Kidney epithelial cell (primary cell): ENCODE results near the gene CLEC3A. TPM values are rescaled to one million over a fixed set of nuclear protein-coding genes. Genes with fewer than 3 reads are reported as not detected.
"Not testable (repeated sequence)": the region's sequence is repeated elsewhere in the genome, so short reads cannot be mapped to it uniquely, and the experiment has no call there.

Experiments used
- DNase-seq: peaks from one replicate; pipeline ENCODE4 v3.0.0-alpha.2; 2010; ENCODE audit warnings: low read depth
- H3K27me3 ChIP-seq: 2 replicates; pipeline ENCODE4 v1.6.0; 2011; ENCODE audit warnings: low read length; ENCODE audit not compliant: control insufficient read depth, insufficient read depth
- H3K36me3 ChIP-seq: 2 replicates; pipeline ENCODE4 v1.5.1; 2011; ENCODE audit warnings: low read length; ENCODE audit not compliant: control insufficient read depth, insufficient read depth
- H3K4me3 ChIP-seq: 2 replicates; pipeline ENCODE4 v1.5.1; 2011; ENCODE audit warnings: low read depth, mild to moderate bottlenecking, control low read depth, low read length
- total RNA-seq: library from RNA; depleted of rRNA; stranded (reverse); fragments of >200 nt; gene quantifications from 2 replicates; pipeline ENCODE4 v1.2.3, GENCODE V29; 2015
- TF ChIP-seq, protein P1 (sequence below): IDR thresholded peaks from 2 replicates; pipeline ENCODE4 v1.5.1; 2011; ENCODE audit warnings: mild to moderate bottlenecking, moderate library complexity, low read length, control low read depth, inconsistent platforms; ENCODE audit not compliant: insufficient read depth, poor library complexity, severe bottlenecking

CLEC3A gene
- total RNA-seq, 1 donor from 2014 or later = not detected

DNA sequence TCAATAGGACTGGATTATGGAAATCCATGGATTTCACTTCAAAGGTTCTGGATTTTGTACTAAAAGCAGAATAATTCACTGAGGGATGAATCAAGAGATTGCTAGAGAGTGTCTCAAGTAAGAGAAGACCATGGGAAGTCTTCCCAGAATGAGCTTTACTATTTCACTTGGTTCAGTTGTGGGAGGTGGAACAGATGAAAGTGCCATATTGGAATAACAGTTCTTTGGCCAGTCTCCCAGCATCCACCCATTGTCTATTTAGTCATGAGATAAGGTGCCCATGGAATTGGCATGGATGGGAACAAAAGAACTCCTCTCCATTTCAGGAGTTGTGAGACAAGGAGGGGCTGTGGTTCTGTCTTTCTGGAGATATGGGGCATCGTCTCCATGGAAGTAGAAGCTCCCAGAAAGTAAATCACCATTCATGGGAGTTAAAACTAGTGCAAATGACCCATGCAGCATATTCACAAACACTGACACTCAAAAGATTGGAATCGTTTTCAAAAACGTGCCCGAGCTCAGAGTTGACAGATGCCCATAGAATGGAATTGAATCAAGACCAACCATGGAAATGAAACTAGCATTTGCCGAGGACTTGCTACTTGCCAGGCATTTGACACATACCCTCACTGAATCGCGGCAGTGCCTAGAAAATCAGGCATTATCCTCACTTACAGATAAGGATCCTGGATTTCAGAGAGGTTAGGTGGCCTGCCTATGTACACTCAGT lies 36.2 kb upstream of the CLEC3A start:
- H3K27me3 ChIP-seq = no peaks in the 10 kb centered on the region
- H3K4me3 ChIP-seq = no peak overlapping the region
- TF ChIP-seq, protein P1, sequence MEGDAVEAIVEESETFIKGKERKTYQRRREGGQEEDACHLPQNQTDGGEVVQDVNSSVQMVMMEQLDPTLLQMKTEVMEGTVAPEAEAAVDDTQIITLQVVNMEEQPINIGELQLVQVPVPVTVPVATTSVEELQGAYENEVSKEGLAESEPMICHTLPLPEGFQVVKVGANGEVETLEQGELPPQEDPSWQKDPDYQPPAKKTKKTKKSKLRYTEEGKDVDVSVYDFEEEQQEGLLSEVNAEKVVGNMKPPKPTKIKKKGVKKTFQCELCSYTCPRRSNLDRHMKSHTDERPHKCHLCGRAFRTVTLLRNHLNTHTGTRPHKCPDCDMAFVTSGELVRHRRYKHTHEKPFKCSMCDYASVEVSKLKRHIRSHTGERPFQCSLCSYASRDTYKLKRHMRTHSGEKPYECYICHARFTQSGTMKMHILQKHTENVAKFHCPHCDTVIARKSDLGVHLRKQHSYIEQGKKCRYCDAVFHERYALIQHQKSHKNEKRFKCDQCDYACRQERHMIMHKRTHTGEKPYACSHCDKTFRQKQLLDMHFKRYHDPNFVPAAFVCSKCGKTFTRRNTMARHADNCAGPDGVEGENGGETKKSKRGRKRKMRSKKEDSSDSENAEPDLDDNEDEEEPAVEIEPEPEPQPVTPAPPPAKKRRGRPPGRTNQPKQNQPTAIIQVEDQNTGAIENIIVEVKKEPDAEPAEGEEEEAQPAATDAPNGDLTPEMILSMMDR = no peak
- no peak for DNase-seq
- H3K36me3 ChIP-seq = no peaks in the 10 kb centered on the region

DNA sequence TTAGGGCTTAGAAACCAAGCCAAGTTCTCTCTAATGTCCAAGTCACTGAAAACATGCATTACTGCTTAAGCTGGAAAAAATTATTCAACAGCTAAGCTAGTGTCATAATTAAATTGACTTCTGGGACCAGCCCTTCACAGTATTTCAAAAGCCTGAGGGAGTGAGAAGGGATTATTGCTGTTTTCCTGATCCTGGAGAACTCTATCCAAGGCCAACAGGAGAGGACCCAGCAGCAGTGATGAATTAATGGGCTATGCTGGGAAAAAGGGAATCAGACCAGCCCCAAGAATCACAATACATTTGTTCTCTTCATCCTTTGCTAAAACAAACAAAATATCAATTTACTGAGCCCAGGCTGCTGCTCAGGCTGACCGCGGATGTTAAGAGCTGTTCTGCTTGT lies 34.5 kb upstream of the CLEC3A start:
- TF ChIP-seq, protein P1 = no peak
- Histone ChIP-seq H3K27me3 (no peaks in the 10 kb centered on the region), H3K4me3 (no peak overlapping the region), H3K36me3 (no peaks in the 10 kb centered on the region)
- no peak for DNase-seq

DNA sequence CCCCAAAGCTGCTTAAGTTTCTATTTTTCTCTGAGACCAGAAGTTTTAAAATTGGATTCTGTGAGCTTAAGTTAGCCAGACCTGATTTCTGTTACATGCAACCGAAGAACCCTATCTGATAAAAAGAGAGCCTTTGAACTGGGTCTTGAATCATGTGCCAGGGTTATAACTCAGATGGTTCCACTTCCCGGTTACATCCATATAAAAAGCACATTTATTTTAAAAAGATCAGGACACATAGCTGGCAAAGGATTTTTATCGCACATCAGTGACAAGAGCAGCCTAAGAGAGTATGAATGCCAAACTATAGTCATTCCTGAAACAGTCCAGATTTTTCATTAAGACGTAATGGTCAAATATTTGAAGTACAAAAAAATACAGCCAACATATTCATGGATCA lies 32.5 kb upstream of the CLEC3A start:
- TF ChIP-seq, protein P1 = no peak
- no peak overlapping the region for H3K4me3 ChIP-seq
- H3K27me3 ChIP-seq = no peaks in the 10 kb centered on the region
- no peaks in the 10 kb centered on the region for H3K36me3 ChIP-seq
- no peak for DNase-seq

DNA sequence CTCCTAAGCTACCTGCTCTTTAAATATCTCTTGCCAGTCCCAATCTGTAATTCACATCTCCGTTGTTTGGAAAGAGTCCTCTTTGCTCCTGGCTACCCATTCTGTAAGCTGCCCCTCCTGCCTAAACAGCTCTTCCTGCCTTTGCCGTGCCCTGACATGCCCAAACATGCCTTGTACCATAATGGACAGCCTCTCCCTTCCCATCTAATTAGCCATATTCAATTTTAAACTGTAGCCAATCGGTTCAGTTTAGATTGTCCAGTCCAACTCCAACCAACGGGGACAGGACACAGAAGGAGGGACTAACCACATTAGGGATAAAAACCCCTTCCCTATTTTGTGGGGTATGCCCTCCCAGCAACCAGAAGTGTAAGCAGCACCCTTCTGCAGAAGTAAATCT lies 30.6 kb upstream of the CLEC3A start:
- no peaks in the 10 kb centered on the region for H3K36me3 ChIP-seq
- DNase-seq = no peak
- H3K4me3 ChIP-seq = no peak overlapping the region
- TF ChIP-seq, protein P1 = no peak
- no peaks in the 10 kb centered on the region for H3K27me3 ChIP-seq

DNA sequence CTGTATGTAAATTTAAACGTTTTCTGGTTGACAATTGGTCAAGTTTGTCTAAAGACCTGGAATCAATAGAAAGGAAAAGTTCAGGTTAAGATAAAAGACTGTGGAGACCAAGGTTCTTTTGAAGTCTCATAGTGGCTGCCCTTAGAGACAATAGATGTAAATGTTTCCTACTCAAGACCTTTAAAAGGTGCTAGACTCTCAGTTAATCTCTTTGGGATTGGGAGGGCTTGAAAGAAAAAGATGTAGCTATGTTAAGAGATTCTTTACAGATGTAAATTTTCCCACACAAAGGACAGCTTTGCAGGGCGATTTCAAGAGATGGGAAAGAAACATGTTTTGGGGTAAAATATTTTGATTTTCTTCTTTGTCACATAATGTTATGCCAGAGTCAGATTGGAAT lies 30.0 kb upstream of the CLEC3A start:
- not testable (repeated sequence) for H3K4me3 ChIP-seq, H3K27me3 ChIP-seq, DNase-seq, H3K36me3 ChIP-seq

DNA sequence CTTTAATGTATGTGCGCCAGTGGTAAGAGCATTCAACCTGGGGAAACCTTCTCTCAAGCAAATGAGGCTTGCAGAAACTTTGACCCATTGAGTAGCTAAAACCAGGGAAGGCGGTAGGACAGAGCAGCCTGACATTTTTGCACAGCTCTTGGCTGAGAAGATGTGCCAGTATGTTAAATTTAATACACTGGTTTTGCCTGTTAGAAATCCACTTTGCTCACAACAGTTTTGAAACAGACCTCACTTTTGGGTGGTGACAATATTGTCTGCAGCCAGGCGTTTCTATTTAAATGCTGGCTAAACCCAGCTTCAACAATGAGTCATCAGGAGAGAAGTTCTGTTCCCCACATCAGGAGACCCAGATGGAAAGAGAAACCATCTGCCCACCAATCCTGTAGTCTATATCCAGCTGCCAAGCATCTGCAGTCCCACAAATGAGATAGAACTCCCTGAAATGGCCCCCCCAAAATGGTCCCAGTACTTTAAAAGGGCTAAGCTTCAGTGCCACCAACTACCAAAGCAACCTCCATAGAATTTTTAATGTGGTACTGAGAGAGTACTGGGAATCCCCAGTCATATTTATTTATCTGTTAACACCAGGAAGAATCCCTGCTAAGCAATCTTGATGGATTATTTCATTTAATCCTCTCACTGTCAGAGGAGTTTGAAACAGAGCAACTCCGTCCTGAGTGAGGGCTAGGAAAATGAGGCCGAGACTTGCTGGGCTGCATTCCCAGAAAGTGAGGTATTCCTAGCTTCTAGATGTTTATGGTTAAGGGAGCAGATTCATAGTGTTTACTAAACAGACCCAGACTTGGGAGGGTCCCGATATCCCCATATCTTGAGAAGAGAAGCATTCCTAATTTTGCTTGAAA lies 29.0 kb upstream of the CLEC3A start:
- H3K4me3 ChIP-seq = no peak overlapping the region
- TF ChIP-seq, protein P1 = no peak

More for the DNA sequence above, 29.0 kb upstream of the CLEC3A start:
- Histone ChIP-seq H3K36me3 (no peaks in the 10 kb centered on the region), H3K27me3 (no peaks in the 10 kb centered on the region)
- DNase-seq = no peak
